Hematopoietic multipotent progenitor cell treated with erythropoietin and hydrocortisone succinate and interleukin-3 and kit ligand, for 6 days (in vitro differentiated cells): ENCODE results near the gene PTPN4.
"Not testable (repeated sequence)": the region's sequence is repeated elsewhere in the genome, so short reads cannot be mapped to it uniquely, and the experiment has no call there.

Experiments
- DNase-seq: peaks from one replicate; pipeline ENCODE4 v3.0.0-alpha.2; 2015

PTPN4 gene

GRCh38 chr2:119958670-119959268 is 199.0 kb downstream of the PTPN4 start:
- no peak for DNase-seq

- DNase-seq: no peak
Observed at GRCh38 chr2:119960821-119961220, 201.1 kb downstream of the PTPN4 start.

- no peak for DNase-seq
Observed at GRCh38 chr2:119981896-119982295, 222.2 kb downstream of the PTPN4 start.

- no peak for DNase-seq
Observed at GRCh38 chr2:119982506-119982905, 222.8 kb downstream of the PTPN4 start.

- DNase-seq: no peak
Observed at GRCh38 chr2:119983108-119983507, 223.4 kb downstream of the PTPN4 start.

GRCh38 chr2:119996148-119996547 is 236.4 kb downstream of the PTPN4 start:
- no peak for DNase-seq

GRCh38 chr2:119996896-119997891 is 237.5 kb downstream of the PTPN4 start:
- DNase-seq: not testable (repeated sequence)

GRCh38 chr2:120001471-120001870 is 241.7 kb downstream of the PTPN4 start:
- no peak for DNase-seq

GRCh38 chr2:120004254-120004653 is 244.5 kb downstream of the PTPN4 start:
- DNase-seq: no peak

- DNase-seq: no peak
Observed at GRCh38 chr2:120005834-120006521, 246.3 kb downstream of the PTPN4 start.

- DNase-seq: no peak
Observed at GRCh38 chr2:120007851-120008250, 248.1 kb downstream of the PTPN4 start.

- no peak for DNase-seq
Observed at GRCh38 chr2:120012363-120012762, 252.6 kb downstream of the PTPN4 start.

GRCh38 chr2:120012771-120013596 is 253.3 kb downstream of the PTPN4 start, which contains the start of gene EPB41L5:
Gene EPB41L5 (plus strand): TSS chr2:120013077. CDS start chr2:120019085, 6,008 bp downstream.
- DNase-seq: peak; percentile 94

GRCh38 chr2:120013597-120014223 is 254.0 kb downstream of the PTPN4 start:
- DNase-seq: no peak

GRCh38 chr2:120014226-120014980 is 254.7 kb downstream of the PTPN4 start:
- no peak for DNase-seq

GRCh38 chr2:120016800-120017199 is 257.1 kb downstream of the PTPN4 start:
- no peak for DNase-seq

- no peak for DNase-seq
Observed at GRCh38 chr2:120017201-120017600, 257.5 kb downstream of the PTPN4 start.

GRCh38 chr2:120018549-120018948 is 258.8 kb downstream of the PTPN4 start:
- no peak for DNase-seq

GRCh38 chr2:120020554-120020953 is 260.8 kb downstream of the PTPN4 start:
- DNase-seq: no peak

- not testable (repeated sequence) for DNase-seq
Observed at GRCh38 chr2:120022505-120022904, 262.8 kb downstream of the PTPN4 start.

- no peak for DNase-seq
Observed at GRCh38 chr2:120026890-120027289, 267.2 kb downstream of the PTPN4 start.
